ENCODE results near the gene TMEM156. TPM values are rescaled to one million over a fixed set of nuclear protein-coding genes. Genes with fewer than 3 reads are reported as not detected.
"Not testable (repeated sequence)": the region's sequence is repeated elsewhere in the genome, so short reads cannot be mapped to it uniquely, and the experiment has no call there.

TMEM156 gene
- total RNA-seq, 1 donor from 2014 or later: not detected

- H3K36me3 Mint-ChIP-seq (ENCODE audit: low read depth, unreplicated experiment): peaks cover under 1% of the 10 kb centered on the region
Observed at GRCh38 chr4:38943343-38943742, 88.9 kb downstream of the TMEM156 start.

DNA sequence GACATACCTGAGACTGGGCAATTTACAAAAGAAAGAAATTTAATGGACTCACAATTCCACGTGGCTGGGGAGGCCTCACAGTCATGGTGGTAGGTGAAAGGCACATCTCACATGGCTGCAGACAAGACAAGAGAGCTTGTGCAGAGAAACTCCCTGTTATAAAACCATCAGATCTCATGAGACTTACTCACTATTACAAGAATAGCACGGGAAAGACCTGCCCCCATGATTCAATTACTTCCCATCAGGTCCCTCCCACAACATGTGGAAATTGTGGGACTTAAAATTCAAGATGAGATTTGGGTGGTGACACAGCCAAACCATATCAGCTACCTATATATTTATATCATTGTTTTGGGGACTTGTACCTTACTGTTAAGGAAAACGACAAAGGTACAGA lies 90.3 kb downstream of the TMEM156 start:
- H3K27ac Mint-ChIP-seq (ENCODE audit: unreplicated experiment); H3K27me3 Mint-ChIP-seq (ENCODE audit: unreplicated experiment); H3K9me3 Mint-ChIP-seq (ENCODE audit: unreplicated experiment); H3K4me3 Mint-ChIP-seq (ENCODE audit: unreplicated experiment); DNase-seq (ENCODE audit: low spot score); H3K36me3 Mint-ChIP-seq (ENCODE audit: low read depth, unreplicated experiment); H3K4me1 Mint-ChIP-seq (ENCODE audit: unreplicated experiment): not testable (repeated sequence)

More at GRCh38 chr4:38943343-38943742, 88.9 kb downstream of the TMEM156 start:
- no peaks in the 10 kb centered on the region for H3K27me3 Mint-ChIP-seq (ENCODE audit: unreplicated experiment)
- TF ChIP-seq, protein P1, sequence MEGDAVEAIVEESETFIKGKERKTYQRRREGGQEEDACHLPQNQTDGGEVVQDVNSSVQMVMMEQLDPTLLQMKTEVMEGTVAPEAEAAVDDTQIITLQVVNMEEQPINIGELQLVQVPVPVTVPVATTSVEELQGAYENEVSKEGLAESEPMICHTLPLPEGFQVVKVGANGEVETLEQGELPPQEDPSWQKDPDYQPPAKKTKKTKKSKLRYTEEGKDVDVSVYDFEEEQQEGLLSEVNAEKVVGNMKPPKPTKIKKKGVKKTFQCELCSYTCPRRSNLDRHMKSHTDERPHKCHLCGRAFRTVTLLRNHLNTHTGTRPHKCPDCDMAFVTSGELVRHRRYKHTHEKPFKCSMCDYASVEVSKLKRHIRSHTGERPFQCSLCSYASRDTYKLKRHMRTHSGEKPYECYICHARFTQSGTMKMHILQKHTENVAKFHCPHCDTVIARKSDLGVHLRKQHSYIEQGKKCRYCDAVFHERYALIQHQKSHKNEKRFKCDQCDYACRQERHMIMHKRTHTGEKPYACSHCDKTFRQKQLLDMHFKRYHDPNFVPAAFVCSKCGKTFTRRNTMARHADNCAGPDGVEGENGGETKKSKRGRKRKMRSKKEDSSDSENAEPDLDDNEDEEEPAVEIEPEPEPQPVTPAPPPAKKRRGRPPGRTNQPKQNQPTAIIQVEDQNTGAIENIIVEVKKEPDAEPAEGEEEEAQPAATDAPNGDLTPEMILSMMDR (IDR thresholded peaks at IDR 0.05; ENCODE audit: unreplicated experiment): no peak
- H3K4me1 Mint-ChIP-seq (ENCODE audit: unreplicated experiment): peaks cover 4% of the 10 kb centered on the region
- DNase-seq (ENCODE audit: low spot score): no peak
- H3K4me3 Mint-ChIP-seq (ENCODE audit: unreplicated experiment): no peak overlapping the region
- H3K9me3 Mint-ChIP-seq (ENCODE audit: unreplicated experiment): no peaks in the 10 kb centered on the region
- no peak overlapping the region for H3K27ac Mint-ChIP-seq (ENCODE audit: unreplicated experiment)

DNA sequence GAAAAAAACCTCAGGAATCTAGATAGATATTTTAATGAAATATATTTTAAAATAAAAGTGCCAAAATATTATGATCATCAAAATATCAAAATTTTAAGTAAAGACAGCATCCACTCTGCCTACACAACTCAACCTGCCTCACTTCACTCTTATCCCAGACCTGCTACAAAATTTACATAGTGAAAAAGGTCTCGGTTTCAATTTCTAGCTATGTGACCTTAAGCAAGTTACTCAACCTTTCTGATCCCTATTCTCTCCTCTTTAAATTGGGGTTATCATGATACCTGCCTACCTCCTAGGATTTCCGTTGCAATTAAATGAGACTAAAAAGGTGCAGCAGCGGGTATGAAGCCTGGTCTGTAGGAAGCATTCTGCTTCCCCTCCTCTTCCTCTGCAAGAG lies 91.7 kb downstream of the TMEM156 start:
- H3K4me1 Mint-ChIP-seq (ENCODE audit: unreplicated experiment): no peaks in the 10 kb centered on the region
- H3K27me3 Mint-ChIP-seq (ENCODE audit: unreplicated experiment): no peaks in the 10 kb centered on the region

DNA sequence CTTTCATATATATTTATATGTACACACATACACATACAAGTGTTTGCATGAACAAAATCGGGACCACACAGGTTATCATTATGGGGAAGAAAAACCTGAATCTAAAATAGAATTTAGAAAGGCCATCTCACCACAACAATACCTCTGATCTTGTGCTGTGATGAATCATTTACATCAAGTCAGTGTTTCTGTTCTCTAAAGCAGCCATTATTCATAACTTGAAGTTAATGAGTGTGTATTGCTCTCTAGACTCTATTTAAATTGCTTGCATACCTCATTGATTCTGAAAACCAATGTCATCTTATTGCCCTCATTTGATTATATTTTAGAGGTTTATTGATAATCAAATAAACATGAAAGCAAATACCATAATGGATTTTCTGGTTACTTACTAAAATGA lies 93.0 kb downstream of the TMEM156 start:
- no peak overlapping the region for H3K27ac Mint-ChIP-seq (ENCODE audit: unreplicated experiment)
- H3K4me1 Mint-ChIP-seq (ENCODE audit: unreplicated experiment): no peaks in the 10 kb centered on the region
- TF ChIP-seq, protein P1 (IDR thresholded peaks at IDR 0.05; ENCODE audit: unreplicated experiment): no peak
- DNase-seq (ENCODE audit: low spot score): no peak
- H3K4me3 Mint-ChIP-seq (ENCODE audit: unreplicated experiment): no peak overlapping the region
- no peaks in the 10 kb centered on the region for H3K27me3 Mint-ChIP-seq (ENCODE audit: unreplicated experiment)
- peaks cover 4% of the 10 kb centered on the region for H3K36me3 Mint-ChIP-seq (ENCODE audit: low read depth, unreplicated experiment)
- H3K9me3 Mint-ChIP-seq (ENCODE audit: unreplicated experiment): no peaks in the 10 kb centered on the region

More for the DNA sequence above, 91.7 kb downstream of the TMEM156 start:
- Mint-ChIP-seq H3K36me3 (ENCODE audit: low read depth, unreplicated experiment) (peaks cover 4% of the 10 kb centered on the region), H3K4me3 (ENCODE audit: unreplicated experiment) (no peak overlapping the region), H3K27ac (ENCODE audit: unreplicated experiment) (no peak overlapping the region), H3K9me3 (ENCODE audit: unreplicated experiment) (no peaks in the 10 kb centered on the region)
- no peak for DNase-seq (ENCODE audit: low spot score)
- TF ChIP-seq, protein P1 (IDR thresholded peaks at IDR 0.05; ENCODE audit: unreplicated experiment): no peak

DNA sequence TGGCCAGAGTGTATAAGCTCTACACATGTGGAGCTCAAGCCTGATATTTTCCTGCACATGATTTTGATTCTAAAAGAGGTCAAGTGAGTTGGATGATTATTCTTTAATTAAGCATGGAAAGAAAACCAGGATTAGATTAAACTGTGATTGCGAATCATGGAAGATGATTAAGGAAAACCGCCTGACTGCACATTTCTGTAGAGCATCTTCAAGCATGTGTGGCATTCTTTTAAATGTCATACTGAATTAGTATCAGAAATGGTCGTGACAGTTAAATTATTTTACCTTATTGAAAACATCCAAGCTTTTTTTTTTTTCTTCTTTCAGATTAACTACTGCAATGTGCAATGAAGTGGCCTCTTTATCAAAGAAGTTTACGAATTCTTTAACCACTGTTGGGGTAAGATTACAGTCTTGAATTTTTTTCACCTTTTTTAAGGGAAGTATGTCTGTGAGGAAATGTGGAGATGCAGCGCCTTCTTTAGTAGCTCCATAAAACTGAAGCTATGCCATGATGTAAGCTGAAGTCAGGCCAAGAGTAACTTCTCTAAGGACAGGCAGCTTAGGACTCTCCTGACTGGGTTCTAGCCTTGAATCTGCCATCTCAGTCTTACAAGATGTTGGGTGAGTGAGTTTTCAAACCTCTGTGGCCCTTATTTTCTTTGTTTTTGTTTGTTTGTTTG lies 96.7 kb downstream of the TMEM156 start:
- TF ChIP-seq, protein P1 (IDR thresholded peaks at IDR 0.05; ENCODE audit: unreplicated experiment): no peak
- Mint-ChIP-seq H3K27ac (ENCODE audit: unreplicated experiment) (no peak overlapping the region), H3K27me3 (ENCODE audit: unreplicated experiment) (no peaks in the 10 kb centered on the region), H3K36me3 (ENCODE audit: low read depth, unreplicated experiment) (peaks cover 15% of the 10 kb centered on the region), H3K4me3 (ENCODE audit: unreplicated experiment) (no peak overlapping the region), H3K9me3 (ENCODE audit: unreplicated experiment) (no peaks in the 10 kb centered on the region), H3K4me1 (ENCODE audit: unreplicated experiment) (no peaks in the 10 kb centered on the region)
- DNase-seq (ENCODE audit: low spot score): no peak
